GM23338 (cell line): ENCODE results near the gene HJURP. TPM values are rescaled to one million over a fixed set of nuclear protein-coding genes. Genes with fewer than 3 reads are reported as not detected.

Source experiments
- ATAC-seq: fragments of 200-7000 bp; cut with Tn5 transposase; 3 replicates; pipeline ENCODE4 v1.9.1; 2020
- DNase-seq: peaks from one replicate; pipeline ENCODE4 v3.0.0-alpha.2; 2015; ENCODE audit warnings: low spot score
- H2AFZ ChIP-seq: fragments of 200-600 bp; sonication (generic); 2 replicates; pipeline ENCODE4 v1.8.0; 2016; ENCODE audit warnings: antibody characterized with exemption, mild to moderate bottlenecking, moderate library complexity
- H3F3A ChIP-seq: fragments of 200-600 bp; sonication (generic); replicated peaks from 2 replicates; pipeline ENCODE4 v1.8.0; 2017; ENCODE audit warnings: antibody characterized with exemption, mixed run types, low read depth
- H3K27ac ChIP-seq: fragments of 200-600 bp; sonication (generic); 2 replicates; pipeline ENCODE4 v1.6.1; 2016; ENCODE audit warnings: low read depth
- H3K27me3 ChIP-seq: fragments of 200-600 bp; sonication (generic); 2 replicates; pipeline ENCODE4 v1.8.0; 2016; ENCODE audit warnings: mild to moderate bottlenecking, mixed run types, moderate library complexity; ENCODE audit not compliant: insufficient read depth
- H3K36me3 ChIP-seq: fragments of 200-600 bp; sonication (generic); 2 replicates; pipeline ENCODE4 v1.8.0; 2016; ENCODE audit warnings: mild to moderate bottlenecking; ENCODE audit not compliant: insufficient read depth
- H3K4me1 ChIP-seq: fragments of 200-600 bp; sonication (generic); 2 replicates; pipeline ENCODE4 v1.8.0; 2016; ENCODE audit warnings: mild to moderate bottlenecking, moderate library complexity; ENCODE audit not compliant: insufficient read depth
- H3K4me2 ChIP-seq: fragments of 200-600 bp; sonication (generic); 2 replicates; pipeline ENCODE4 v1.7.1; 2017; ENCODE audit warnings: mixed run types
- H3K4me3 ChIP-seq: fragments of 200-600 bp; sonication (generic); 2 replicates; pipeline ENCODE4 v1.6.1; 2016; ENCODE audit warnings: mixed run types
- H3K79me2 ChIP-seq: fragments of 200-600 bp; sonication (generic); replicated peaks from 2 replicates; pipeline ENCODE4 v1.8.0; 2017; ENCODE audit warnings: mild to moderate bottlenecking; ENCODE audit not compliant: insufficient read depth
- H3K9me2 ChIP-seq: fragments of 200-600 bp; sonication (generic); 2 replicates; pipeline ENCODE4 v1.8.0; 2017; ENCODE audit not compliant: insufficient read depth
- H4K20me1 ChIP-seq: fragments of 200-600 bp; sonication (generic); replicated peaks from 2 replicates; pipeline ENCODE4 v1.8.0; 2017; ENCODE audit warnings: mild to moderate bottlenecking; ENCODE audit not compliant: insufficient read depth
- H3K27ac Mint-ChIP-seq: 2 replicates; pipeline ENCODE4 v1.8.0; 2020; ENCODE audit warnings: inconsistent platforms, mild to moderate bottlenecking, moderate library complexity, mixed read lengths
- H3K27me3 Mint-ChIP-seq: 3 replicates; pipeline ENCODE4 v1.8.0; 2022; ENCODE audit warnings: low read depth, mild to moderate bottlenecking, moderate library complexity, mixed read lengths, inconsistent platforms; ENCODE audit not compliant: insufficient read depth, poor library complexity
- H3K36me3 Mint-ChIP-seq: 3 replicates; pipeline ENCODE4 v1.8.0; 2021; ENCODE audit warnings: low read depth, mild to moderate bottlenecking, inconsistent platforms, moderate library complexity, mixed read lengths
- H3K4me1 Mint-ChIP-seq: 3 replicates; pipeline ENCODE4 v1.8.0; 2020; ENCODE audit warnings: mild to moderate bottlenecking, inconsistent platforms, mixed read lengths
- H3K4me3 Mint-ChIP-seq: 3 replicates; pipeline ENCODE4 v1.8.0; 2021; ENCODE audit warnings: moderate library complexity, mild to moderate bottlenecking, inconsistent platforms, mixed read lengths
- H3K9me3 Mint-ChIP-seq: 3 replicates; pipeline ENCODE4 v1.8.0; 2020; ENCODE audit warnings: moderate library complexity, mild to moderate bottlenecking, inconsistent platforms, mixed read lengths
- CTCF ChIP-seq, 2 experiments: fragments of 200-600 bp in 1 of 2; sonication (generic) in 1 of 2; conservative IDR thresholded peaks; 2 replicates each; pipeline versions ENCODE4 v1.5.1 to v1.6.1; 2016 to 2017; ENCODE audit warnings: antibody characterized with exemption in 2 of 2, low read depth in 2 of 2, mild to moderate bottlenecking in 2 of 2, moderate library complexity in 1 of 2
- ETS1 ChIP-seq: IDR thresholded peaks from 2 replicates; pipeline ENCODE4 v1.6.1; 2016; ENCODE audit warnings: antibody characterized with exemption
- EZH2 ChIP-seq: fragments of 200-600 bp; sonication (generic); IDR thresholded peaks from one replicate; pipeline ENCODE4 v1.8.0; 2017; ENCODE audit warnings: antibody characterized with exemption, mild to moderate bottlenecking, low read depth; ENCODE audit not compliant: unreplicated experiment
- POLR2AphosphoS5 ChIP-seq: IDR thresholded peaks from 2 replicates; pipeline ENCODE4 v1.6.1; 2016; ENCODE audit warnings: antibody characterized with exemption, low read depth
- ZNF331 ChIP-seq: fragments of 250-450 bp; sonication (Bioruptor Pico); IDR thresholded peaks from 2 replicates; pipeline ENCODE4 v1.5.0; 2020; ENCODE audit warnings: low read depth, mild to moderate bottlenecking, moderate library complexity
- ZNF462 ChIP-seq: fragments of 250-450 bp; sonication (Bioruptor Pico); IDR thresholded peaks from 2 replicates; pipeline ENCODE4 v1.5.0; 2020; ENCODE audit warnings: mild to moderate bottlenecking, moderate library complexity
- polyA plus RNA-seq: library from polyadenylated mRNA; unstranded; fragments of >200 nt; fragmentation: Nextera tagmentation; extraction: Ambion mirVana; gene quantifications from 2 replicates; pipeline ENCODE4 v1.2.1, GENCODE V29; 2016
- total RNA-seq: library from RNA; depleted of rRNA; stranded (reverse); fragments of >200 nt; shearing (Covaris generic); gene quantifications from 2 replicates; pipeline ENCODE4 v1.2.3, GENCODE V29; 2014

Gene HJURP
- total and polyA plus RNA-seq, 2 experiments from 2014 or later = 42.9 to 49.2 TPM

GRCh38 chr2:233821196-233821595 is 33.1 kb downstream of the HJURP start (continued):
- TF ChIP-seq ZNF462 (no peak), POLR2AphosphoS5 (no peak), ZNF331 (CRISPR knock-in tag) (no peak), EZH2 (no peak), ETS1 (no peak)

GRCh38 chr2:233820774-233821105 is 33.6 kb downstream of the HJURP start:
- no peak overlapping the region for H2AFZ ChIP-seq
- H3K4me3 ChIP-seq = no peak overlapping the region
- H3K36me3 Mint-ChIP-seq = no peaks in the 10 kb centered on the region
- no peaks in the 10 kb centered on the region for H3K4me1 ChIP-seq
- no peaks in the 10 kb centered on the region for H4K20me1 ChIP-seq
- H3K4me3 Mint-ChIP-seq = no peak overlapping the region
- no peak overlapping the region for H3K27ac Mint-ChIP-seq
- H3K27ac ChIP-seq = no peak overlapping the region
- no peaks in the 10 kb centered on the region for H3K27me3 ChIP-seq
- ATAC-seq (no peak), DNase-seq (no peak)
- H3K9me3 Mint-ChIP-seq = no peaks in the 10 kb centered on the region
- H3K27me3 Mint-ChIP-seq = peaks cover 15% of the 10 kb centered on the region
- H3K4me2 ChIP-seq = no peak overlapping the region
- no peaks in the 10 kb centered on the region for H3K9me2 ChIP-seq
- no peaks in the 10 kb centered on the region for H3F3A ChIP-seq
- H3K4me1 Mint-ChIP-seq = peaks cover 3% of the 10 kb centered on the region; the same call in 2 of the 3 replicates
- TF ChIP-seq ZNF462 (no peak), CTCF (conservative IDR thresholded peaks at IDR 0.05; ENCODE audit: low read depth in 2 of 2) (no peak)
- no peaks in the 10 kb centered on the region for H3K36me3 ChIP-seq
- H3K79me2 ChIP-seq = no peaks in the 10 kb centered on the region
